ENCODE data around the gene ABHD2.
"Not testable (repeated sequence)": the region's sequence is repeated elsewhere in the genome, so short reads cannot be mapped to it uniquely, and the experiment has no call there.

Gene ABHD2

GRCh38 chr15:89206908-89207331 lies 118.7 kb downstream of the ABHD2 start:
- FAIRE-seq, result peak; percentile 81
- peak; percentile 59 for DNase-seq (ENCODE audit: extremely low spot score, insufficient read length, low read depth)

- FAIRE-seq (no peak), DNase-seq (ENCODE audit: extremely low spot score, insufficient read length, low read depth) (no peak)
These were observed 120.0 kb downstream of the ABHD2 start for GRCh38 chr15:89208256-89208655.

GRCh38 chr15:89209057-89209456 lies 120.8 kb downstream of the ABHD2 start:
- FAIRE-seq, result no peak

GRCh38 chr15:89211678-89212170 lies 123.5 kb downstream of the ABHD2 start:
- DNase-seq (ENCODE audit: extremely low spot score, insufficient read length, low read depth) (no peak), FAIRE-seq (no peak)

More at GRCh38 chr15:89209057-89209456, 120.8 kb downstream of the ABHD2 start:
- DNase-seq (ENCODE audit: extremely low spot score, insufficient read length, low read depth), result no peak

- DNase-seq (ENCODE audit: extremely low spot score, insufficient read length, low read depth), result no peak
- no peak for FAIRE-seq
These were observed 127.4 kb downstream of the ABHD2 start for GRCh38 chr15:89215627-89216026.

GRCh38 chr15:89217031-89217430 lies 128.8 kb downstream of the ABHD2 start:
- FAIRE-seq, result no peak
- DNase-seq (ENCODE audit: extremely low spot score, insufficient read length, low read depth), result no peak

- FAIRE-seq (no peak), DNase-seq (ENCODE audit: extremely low spot score, insufficient read length, low read depth) (no peak)
These were observed 129.6 kb downstream of the ABHD2 start for GRCh38 chr15:89217686-89218376.

GRCh38 chr15:89218531-89218930 lies 130.3 kb downstream of the ABHD2 start:
- DNase-seq (ENCODE audit: extremely low spot score, insufficient read length, low read depth) (no peak), FAIRE-seq (no peak)

GRCh38 chr15:89221543-89221942 lies 133.3 kb downstream of the ABHD2 start, which contains the start of gene RLBP1:
RLBP1 (minus strand) TSS chr15:89221579; CDS start chr15:89218975, 2,604 bp downstream.
- DNase-seq (ENCODE audit: extremely low spot score, insufficient read length, low read depth), result no peak

GRCh38 chr15:89225588-89225987 lies 137.3 kb downstream of the ABHD2 start:
- FAIRE-seq, result no peak

More at GRCh38 chr15:89221543-89221942, 133.3 kb downstream of the ABHD2 start, which contains the start of gene RLBP1:
- no peak for FAIRE-seq

GRCh38 chr15:89226359-89227221 lies 138.3 kb downstream of the ABHD2 start:
- no peak for FAIRE-seq
- DNase-seq (ENCODE audit: extremely low spot score, insufficient read length, low read depth), result no peak

More at GRCh38 chr15:89225588-89225987, 137.3 kb downstream of the ABHD2 start:
- DNase-seq (ENCODE audit: extremely low spot score, insufficient read length, low read depth), result no peak

- FAIRE-seq (no peak), DNase-seq (ENCODE audit: extremely low spot score, insufficient read length, low read depth) (no peak)
These were observed 139.2 kb downstream of the ABHD2 start for GRCh38 chr15:89227425-89227824.

GRCh38 chr15:89230277-89230676 lies 142.0 kb downstream of the ABHD2 start:
- no peak for DNase-seq (ENCODE audit: extremely low spot score, insufficient read length, low read depth)
- no peak for FAIRE-seq

- FAIRE-seq, result no peak
These were observed 143.6 kb downstream of the ABHD2 start for GRCh38 chr15:89231832-89232231.

GRCh38 chr15:89239883-89240810 lies 151.9 kb downstream of the ABHD2 start:
- FAIRE-seq; DNase-seq (ENCODE audit: extremely low spot score, insufficient read length, low read depth): not testable (repeated sequence)

More at GRCh38 chr15:89231832-89232231, 143.6 kb downstream of the ABHD2 start:
- DNase-seq (ENCODE audit: extremely low spot score, insufficient read length, low read depth), result no peak

- no peak for FAIRE-seq
- no peak for DNase-seq (ENCODE audit: extremely low spot score, insufficient read length, low read depth)
These were observed 154.9 kb downstream of the ABHD2 start for GRCh38 chr15:89243046-89243690.

GRCh38 chr15:89243691-89244573 lies 155.7 kb downstream of the ABHD2 start, which contains the start of gene FANCI:
FANCI (plus strand) TSS chr15:89243979; CDS start chr15:89247648, 3,669 bp downstream.
- peak; percentile 91 for FAIRE-seq
- peak; percentile 89 for DNase-seq (ENCODE audit: extremely low spot score, insufficient read length, low read depth)

- no peak for FAIRE-seq
- no peak for DNase-seq (ENCODE audit: extremely low spot score, insufficient read length, low read depth)
These were observed 156.3 kb downstream of the ABHD2 start for GRCh38 chr15:89244574-89244903.

Measured in GM18507 (cell line).